H1 (cell line): Measurements from ENCODE around the gene FKBP10. TPM values are rescaled to one million over a fixed set of nuclear protein-coding genes. Genes with fewer than 3 reads are reported as not detected.

Experiments
- CTCF ChIA-PET: fragments of 300-600 bp; sonication (Branson Sonifier 250); formaldehyde crosslinking; loops from one replicate; lab custom pipeline; 2021; ENCODE audit not compliant: partially characterized antibody; lab: Charles Lee
- POLR2A ChIA-PET: fragments of 300-600 bp; sonication (Branson Sonifier 250); formaldehyde crosslinking; loops from one replicate; lab custom pipeline; 2021; ENCODE audit warnings: inconsistent platforms; ENCODE audit not compliant: partially characterized antibody; lab: Charles Lee
- DNase-seq, 2 experiments: peaks; one replicate each; pipeline versions ENCODE4 v3.0.0 to v3.0.0-alpha.2; 2010 to 2022; ENCODE audit warnings: low spot score in 2 of 2, low read depth in 1 of 2, mixed read lengths in 1 of 2
- FAIRE-seq: peaks from 2 replicates; lab custom pipeline; 2011; peaks lifted over from hg19 to GRCh38; lab: Jason Lieb, UNC
- H2AFZ ChIP-seq: 2 replicates; pipeline ENCODE4 v1.8.1; 2012; ENCODE audit warnings: low read length, inconsistent platforms
- H2AK5ac ChIP-seq: 2 replicates; pipeline ENCODE4 v1.6.1; 2013; ENCODE audit warnings: low read depth, low read length
- H2BK120ac ChIP-seq: replicated peaks from 2 replicates; pipeline ENCODE3; 2013; ENCODE audit warnings: low read depth, low read length, inconsistent platforms
- H2BK12ac ChIP-seq: 2 replicates; pipeline ENCODE4 v1.6.1; 2013; ENCODE audit warnings: low read depth, low read length
- H2BK15ac ChIP-seq: 2 replicates; pipeline ENCODE4 v1.6.1; 2013; ENCODE audit warnings: low read length
- H2BK20ac ChIP-seq: 2 replicates; pipeline ENCODE4 v1.6.1; 2013; ENCODE audit warnings: low read length
- H2BK5ac ChIP-seq: 2 replicates; pipeline ENCODE4 v1.6.1; 2013; ENCODE audit warnings: low read depth, low read length
- H3K14ac ChIP-seq: 2 replicates; pipeline ENCODE4 v1.6.1; 2013; ENCODE audit warnings: inconsistent platforms; ENCODE audit not compliant: insufficient read length
- H3K18ac ChIP-seq: 2 replicates; pipeline ENCODE4 v1.6.1; 2013; ENCODE audit warnings: low read length; ENCODE audit errors: extremely low read depth
- H3K23ac ChIP-seq: 2 replicates; pipeline ENCODE4 v1.6.1; 2013; ENCODE audit warnings: inconsistent platforms; ENCODE audit not compliant: insufficient read length
- H3K23me2 ChIP-seq: 2 replicates; pipeline ENCODE4 v1.6.1; 2013; ENCODE audit warnings: low read depth, low read length
- H3K27ac ChIP-seq: 2 replicates; pipeline ENCODE4 v1.6.1; 2011; ENCODE audit warnings: low read depth, low read length, inconsistent platforms
- H3K27me3 ChIP-seq, 4 experiments: replicated peaks in 1 of 4; 1 replicate in 1 of 4; 2 replicates in 3 of 4; pipeline versions ENCODE4 v1.6.1 to v1.8.1; 2011 to 2013; ENCODE audit warnings: low read length in 3 of 4, mild to moderate bottlenecking in 3 of 4, inconsistent platforms in 2 of 4, mixed read lengths in 2 of 4, moderate library complexity in 1 of 4; ENCODE audit not compliant: control insufficient read depth in 3 of 4, insufficient read depth in 3 of 4; ENCODE audit errors: extremely low read depth in 1 of 4
- H3K36me3 ChIP-seq, 4 experiments: 2 replicates each; pipeline versions ENCODE4 v1.6.1 to v1.8.1; 2011 to 2013; ENCODE audit warnings: mild to moderate bottlenecking in 4 of 4, low read length in 3 of 4, moderate library complexity in 2 of 4, control low read depth in 1 of 4, inconsistent platforms in 1 of 4; ENCODE audit not compliant: insufficient read depth in 4 of 4, control insufficient read depth in 2 of 4
- H3K4ac ChIP-seq: replicated peaks from 2 replicates; pipeline ENCODE3; 2013; ENCODE audit warnings: low read length, low read depth, mixed read lengths, inconsistent platforms; ENCODE audit not compliant: insufficient read length
- H3K4me1 ChIP-seq, 4 experiments: replicated peaks in 1 of 4; 1 replicate in 1 of 4; 2 replicates in 3 of 4; pipeline versions ENCODE4 v1.6.1 to v1.8.1; 2011 to 2013; ENCODE audit warnings: low read length in 3 of 4, inconsistent platforms in 2 of 4, mixed read lengths in 1 of 4; ENCODE audit not compliant: insufficient read depth in 4 of 4, control insufficient read depth in 3 of 4
- H3K4me2 ChIP-seq, 2 experiments: 2 replicates each; pipeline versions ENCODE4 v1.6.1 to v1.8.1; 2011 to 2013; ENCODE audit warnings: low read depth in 2 of 2, low read length in 2 of 2, control low read depth in 1 of 2, inconsistent platforms in 1 of 2, mild to moderate bottlenecking in 1 of 2; ENCODE audit not compliant: insufficient read depth in 1 of 2
- H3K4me3 ChIP-seq, 4 experiments: fragments of 200-600, 300-600 bp in 1 of 4; sonication (generic), shearing (Covaris generic), sonication (Bioruptor Twin) in 1 of 4; 2 replicates each; pipeline versions ENCODE4 v1.5.1 to v1.8.1; 2011 to 2016; ENCODE audit warnings: low read length in 4 of 4, low read depth in 3 of 4, control low read depth in 2 of 4, inconsistent platforms in 2 of 4, mild to moderate bottlenecking in 2 of 4, mixed read lengths in 1 of 4, moderate library complexity in 1 of 4; ENCODE audit not compliant: insufficient read depth in 2 of 4; ENCODE audit errors: extremely low read depth in 1 of 4
- H3K56ac ChIP-seq: replicated peaks from 2 replicates; pipeline ENCODE3; 2013; ENCODE audit warnings: low read depth, mild to moderate bottlenecking, mixed read lengths, low read length, inconsistent platforms; ENCODE audit not compliant: insufficient read length
- H3K79me1 ChIP-seq: 2 replicates; pipeline ENCODE4 v1.6.1; 2013; ENCODE audit warnings: low read depth, low read length, control low read depth
- H3K79me2 ChIP-seq, 2 experiments: 2 replicates each; pipeline versions ENCODE4 v1.6.1 to v1.8.1; 2012 to 2013; ENCODE audit warnings: low read length in 2 of 2, mild to moderate bottlenecking in 2 of 2, inconsistent platforms in 1 of 2; ENCODE audit not compliant: insufficient read depth in 2 of 2, control insufficient read depth in 1 of 2
- H3K9ac ChIP-seq, 4 experiments: replicated peaks in 1 of 4; 1 replicate in 1 of 4; 2 replicates in 3 of 4; pipeline versions ENCODE4 v1.6.1 to v1.8.1; 2011 to 2013; ENCODE audit warnings: low read depth in 3 of 4, low read length in 3 of 4, control low read depth in 2 of 4, mild to moderate bottlenecking in 2 of 4, moderate library complexity in 2 of 4, inconsistent platforms in 1 of 4; ENCODE audit errors: extremely low read depth in 1 of 4
- H3K9me3 ChIP-seq, 2 experiments: 2 replicates each; pipeline versions ENCODE4 v1.6.1 to v1.8.1; 2012 to 2013; ENCODE audit warnings: mild to moderate bottlenecking in 2 of 2, moderate library complexity in 2 of 2, control low read depth in 1 of 2, inconsistent platforms in 1 of 2, low read depth in 1 of 2, low read length in 1 of 2, mixed read lengths in 1 of 2; ENCODE audit not compliant: insufficient read depth in 2 of 2
- H4K20me1 ChIP-seq, 2 experiments: replicated peaks in 1 of 2; 2 replicates each; pipeline versions ENCODE3 to v1.8.1; 2011 to 2013; ENCODE audit warnings: inconsistent platforms in 2 of 2, low read length in 2 of 2, mild to moderate bottlenecking in 1 of 2; ENCODE audit not compliant: insufficient read depth in 2 of 2, control insufficient read depth in 1 of 2
- H4K5ac ChIP-seq: 2 replicates; pipeline ENCODE4 v1.6.1; 2013; ENCODE audit warnings: low read length, low read depth, mixed read lengths, inconsistent platforms; ENCODE audit not compliant: insufficient read length
- H4K8ac ChIP-seq: 2 replicates; pipeline ENCODE4 v1.8.0; 2013; ENCODE audit warnings: mild to moderate bottlenecking, moderate library complexity, low read length, inconsistent platforms; ENCODE audit not compliant: insufficient read depth; ENCODE audit errors: extremely low read depth
- H4K91ac ChIP-seq: replicated peaks from 2 replicates; pipeline ENCODE3; 2013; ENCODE audit warnings: low read length, mixed read lengths, inconsistent platforms; ENCODE audit not compliant: insufficient read length
- ASH2L ChIP-seq: fragments of 200-600, 300-600 bp; sonication (generic); IDR thresholded peaks from one replicate; pipeline ENCODE4 v1.7.1; 2017; ENCODE audit warnings: low read length
- CTBP2 ChIP-seq: IDR thresholded peaks from 2 replicates; pipeline ENCODE4 v1.7.0; 2011; ENCODE audit warnings: borderline replicate concordance, mild to moderate bottlenecking, moderate library complexity, mixed read lengths, low read length; ENCODE audit not compliant: insufficient read depth, insufficient read length
- POU5F1 ChIP-seq: IDR thresholded peaks from 2 replicates; pipeline ENCODE4 v1.6.1; 2011; ENCODE audit warnings: low read depth, mild to moderate bottlenecking, low read length, moderate library complexity
- SIRT6 ChIP-seq: IDR thresholded peaks from one replicate; pipeline ENCODE4 v1.7.1; 2012; ENCODE audit warnings: low read length, inconsistent platforms
- SP2 ChIP-seq: IDR thresholded peaks from 2 replicates; pipeline ENCODE4 v1.6.1; 2012; ENCODE audit warnings: mild to moderate bottlenecking, low read length, inconsistent platforms
- SRF ChIP-seq: IDR thresholded peaks from 2 replicates; pipeline ENCODE4 v1.6.1; 2011; ENCODE audit warnings: mild to moderate bottlenecking, low read depth, low read length, moderate library complexity
- SUZ12 ChIP-seq: fragments of 200-600 bp; sonication (generic); IDR thresholded peaks from 2 replicates; pipeline ENCODE4 v1.6.1; 2012; ENCODE audit warnings: mild to moderate bottlenecking, inconsistent platforms, low read length, moderate library complexity, mixed read lengths
- TAF7 ChIP-seq: optimal IDR thresholded peaks from 2 replicates; pipeline ENCODE3; 2011; ENCODE audit warnings: low read depth, mild to moderate bottlenecking, inconsistent platforms, low read length, moderate library complexity, borderline replicate concordance
- TBP ChIP-seq: IDR thresholded peaks from 2 replicates; pipeline ENCODE4 v1.6.1; 2011; ENCODE audit warnings: low read depth, low read length, improper control_type of control experiment
- TCF12 ChIP-seq: IDR thresholded peaks from 2 replicates; pipeline ENCODE4 v1.6.1; 2011; ENCODE audit warnings: low read depth, mild to moderate bottlenecking, low read length
- YY1 ChIP-seq: IDR thresholded peaks from 2 replicates; pipeline ENCODE4 v1.6.1; 2011; ENCODE audit warnings: low read depth, mild to moderate bottlenecking, low read length
- ZNF274 ChIP-seq: IDR thresholded peaks from 2 replicates; pipeline ENCODE4 v1.7.0; 2012; ENCODE audit warnings: low read length, borderline replicate concordance; ENCODE audit errors: extremely low read depth
- WGBS, 2 experiments: shearing (Covaris generic) in 1 of 2; methylation state at CpG; one replicate each; pipeline versions ENCODE4 v1.1.6 to v1.1.7; 2013 to 2015; ENCODE audit warnings: low lambda C conversion rate in 2 of 2, mixed read lengths in 2 of 2, inconsistent platforms in 1 of 2, low coverage in 1 of 2, missing lambda C conversion rate in 1 of 2; ENCODE audit not compliant: insufficient replicate concordance in 2 of 2, insufficient coverage in 1 of 2, insufficient read length in 1 of 2; ENCODE audit errors: extremely low coverage in 1 of 2, missing lambda C conversion rate in 1 of 2; 5-methylcytosine and 5-hydroxymethylcytosine counted together
- polyA plus RNA-seq, 7 experiments: library from polyadenylated mRNA; depleted of rRNA in 3 of 7; stranded (reverse) in 5 of 7; unstranded in 2 of 7; fragments of >200 nt in 5 of 7; fragments of 200-250 nt in 2 of 7; gene quantifications; 1 replicate in 5 of 7; 2 replicates in 1 of 7; 4 replicates in 1 of 7; pipeline versions ENCODE4 v1.2.1 to v1.2.3, GENCODE V29; 2011 to 2013; ENCODE audit warnings: missing spikeins in 2 of 7, mixed read lengths in 2 of 7
- total RNA-seq: library from RNA; stranded (reverse); fragmentation: NEBNext Ultra II Directional; extraction: Animal tissue kit (Norgen Biotek cat#: 25700); gene quantifications from 2 replicates; pipeline ENCODE4 v1.2.1, GENCODE V29; 2021

The FKBP10 gene
- total and polyA plus RNA-seq, 2 of the 8 experiments (the other 6 are each of a cell fraction or from before 2014, with no cell fraction given) = 173 to 283 TPM

GRCh38 chr17:41803049-41804020, 9.5 kb upstream of the FKBP10 start:
- WGBS, 2 experiments = 92% methylated on average over 21 of the region's 24 CpGs; no CpG with 5 or more reads in 1 of the 2 experiments
- Histone ChIP-seq H3K18ac (no peak overlapping the region), H3K14ac (no peak overlapping the region), H3K79me1 (no peaks in the 10 kb centered on the region), H2AK5ac (no peak overlapping the region), H3K36me3 (peaks cover 0 to 3% (median 0%) of the 10 kb centered on the region in 4 experiments; a peak in 1 of 8 replicates), H3K4me3 (no peak overlapping the region), H3K56ac (no peak overlapping the region), H4K20me1 (no peaks in the 10 kb centered on the region), H3K27ac (no peak overlapping the region), H3K79me2 (no peaks in the 10 kb centered on the region), H2BK15ac (no peak overlapping the region; the same call in 1 of the 2 replicates), H3K23me2 (peaks cover 2% of the 10 kb centered on the region; the same call in 1 of the 2 replicates), H3K4me2 (no peak overlapping the region), H4K91ac (no peak overlapping the region), H2BK5ac (no peak overlapping the region; the same call in 1 of the 2 replicates), H4K5ac (no peak overlapping the region), H3K27me3 (no peaks in the 10 kb centered on the region), H3K23ac (no peak overlapping the region), H3K4ac (no peak overlapping the region), H2AFZ (no peak overlapping the region), H4K8ac (no peak overlapping the region), H2BK120ac (no peak overlapping the region), H3K4me1 (peaks cover 5 to 15% (median 10%) of the 10 kb centered on the region in 4 experiments), H3K9ac (no peak overlapping the region), H3K9me3 (no peaks in the 10 kb centered on the region), H2BK12ac (peak overlapping the region; percentile 39; the same call in 1 of the 2 replicates), H2BK20ac (no peak overlapping the region)
- ChIA-PET POLR2A (interaction anchor here (0.8 to 6.9 kb wide), 10 partner anchors 8 to 114 kb away, joined by 3 to 71 read pairs (median 10); partner anchors contain the start of genes EIF1, FKBP10, HAP1 and JUP), CTCF (interaction anchor here (0.6 to 10.9 kb wide), 11 partner anchors 8 to 83 kb away, joined by 3 to 149 read pairs (median 28); partner anchors contain the start of genes FKBP10, JUP and P3H4)
- FAIRE-seq (no peak), DNase-seq (no peak)
- TF ChIP-seq SP2 (no peak), ZNF274 (no peak), ASH2L (no peak), YY1 (no peak), SRF (no peak), CTBP2 (no peak), TCF12 (no peak), TAF7 (no peak), SIRT6 (no peak), SUZ12 (no peak), TBP (no peak), POU5F1 (no peak)
